Mucosa of stomach (tissue), 1 donor: ENCODE measurements around the gene LDLRAP1.

Experiments
- H3K27me3 ChIP-seq: one replicate; pipeline ENCODE4 v1.7.0; 2013; ENCODE audit warnings: mild to moderate bottlenecking, low read length; ENCODE audit not compliant: control insufficient read depth, insufficient read depth
- H3K36me3 ChIP-seq: one replicate; pipeline ENCODE4 v1.7.0; 2013; ENCODE audit warnings: low read length; ENCODE audit not compliant: control insufficient read depth, insufficient read depth
- H3K4me1 ChIP-seq: one replicate; pipeline ENCODE4 v1.7.0; 2013; ENCODE audit warnings: mild to moderate bottlenecking, low read length; ENCODE audit not compliant: control insufficient read depth, insufficient read depth
- H3K4me3 ChIP-seq: one replicate; pipeline ENCODE4 v1.7.0; 2013; ENCODE audit warnings: low read length
- H3K9ac ChIP-seq: one replicate; pipeline ENCODE4 v1.7.0; 2013; ENCODE audit warnings: mild to moderate bottlenecking, low read length, moderate library complexity
- H3K9me3 ChIP-seq: one replicate; pipeline ENCODE4 v1.7.0; 2013; ENCODE audit warnings: mild to moderate bottlenecking, low read length, moderate library complexity; ENCODE audit not compliant: control insufficient read depth
- donor health status: Pancreatic carcinoma.

The LDLRAP1 gene

GRCh38 chr1:25550155-25550506 is 6.7 kb downstream of the LDLRAP1 start:
- Histone ChIP-seq H3K4me1 (peaks cover 31% of the 10 kb centered on the region), H3K36me3 (no peaks in the 10 kb centered on the region), H3K9ac (no peak overlapping the region), H3K27me3 (no peaks in the 10 kb centered on the region), H3K9me3 (no peaks in the 10 kb centered on the region), H3K4me3 (no peak overlapping the region)

- Histone ChIP-seq H3K9me3 (no peaks in the 10 kb centered on the region), H3K4me1 (peaks cover 31% of the 10 kb centered on the region), H3K36me3 (no peaks in the 10 kb centered on the region), H3K4me3 (no peak overlapping the region), H3K9ac (no peak overlapping the region), H3K27me3 (no peaks in the 10 kb centered on the region)
These were observed 7.4 kb downstream of the LDLRAP1 start for GRCh38 chr1:25550683-25551310.

- H3K9ac ChIP-seq, result no peak overlapping the region
- no peaks in the 10 kb centered on the region for H3K9me3 ChIP-seq
- H3K27me3 ChIP-seq, result no peaks in the 10 kb centered on the region
- H3K4me1 ChIP-seq, result peaks cover 40% of the 10 kb centered on the region
- H3K36me3 ChIP-seq, result peaks cover under 1% of the 10 kb centered on the region
- no peak overlapping the region for H3K4me3 ChIP-seq
These were observed 10.5 kb downstream of the LDLRAP1 start for GRCh38 chr1:25553749-25554429.

- H3K4me1 ChIP-seq, result peaks cover 35% of the 10 kb centered on the region
- H3K4me3 ChIP-seq, result no peak overlapping the region
- H3K36me3 ChIP-seq, result peaks cover 3% of the 10 kb centered on the region
- H3K9me3 ChIP-seq, result no peaks in the 10 kb centered on the region
- no peak overlapping the region for H3K9ac ChIP-seq
- H3K27me3 ChIP-seq, result no peaks in the 10 kb centered on the region
These were observed 11.0 kb downstream of the LDLRAP1 start for GRCh38 chr1:25554430-25554780.

- no peak overlapping the region for H3K9ac ChIP-seq
- no peaks in the 10 kb centered on the region for H3K27me3 ChIP-seq
- H3K4me1 ChIP-seq, result peaks cover 28% of the 10 kb centered on the region
- H3K9me3 ChIP-seq, result no peaks in the 10 kb centered on the region
- H3K36me3 ChIP-seq, result peaks cover 3% of the 10 kb centered on the region
- no peak overlapping the region for H3K4me3 ChIP-seq
These were observed 11.7 kb downstream of the LDLRAP1 start for GRCh38 chr1:25554886-25555752.

GRCh38 chr1:25555753-25556092 is 12.3 kb downstream of the LDLRAP1 start:
- H3K36me3 ChIP-seq, result peaks cover 3% of the 10 kb centered on the region
- no peaks in the 10 kb centered on the region for H3K27me3 ChIP-seq
- no peak overlapping the region for H3K4me3 ChIP-seq
- H3K9ac ChIP-seq, result no peak overlapping the region
- no peaks in the 10 kb centered on the region for H3K9me3 ChIP-seq
- peaks cover 22% of the 10 kb centered on the region for H3K4me1 ChIP-seq

- no peak overlapping the region for H3K9ac ChIP-seq
These were observed 12.8 kb downstream of the LDLRAP1 start for GRCh38 chr1:25556132-25556670.

GRCh38 chr1:25556791-25557476 is 13.5 kb downstream of the LDLRAP1 start:
- H3K27me3 ChIP-seq, result no peaks in the 10 kb centered on the region
- H3K36me3 ChIP-seq, result peaks cover 3% of the 10 kb centered on the region
- H3K9ac ChIP-seq, result no peak overlapping the region
- H3K4me3 ChIP-seq, result no peak overlapping the region
- no peaks in the 10 kb centered on the region for H3K9me3 ChIP-seq
- H3K4me1 ChIP-seq, result peaks cover 29% of the 10 kb centered on the region

More at GRCh38 chr1:25556132-25556670, 12.8 kb downstream of the LDLRAP1 start:
- Histone ChIP-seq H3K4me3 (no peak overlapping the region), H3K4me1 (peaks cover 22% of the 10 kb centered on the region), H3K27me3 (no peaks in the 10 kb centered on the region), H3K9me3 (no peaks in the 10 kb centered on the region), H3K36me3 (peaks cover 3% of the 10 kb centered on the region)

- Histone ChIP-seq H3K4me3 (no peak overlapping the region), H3K4me1 (peaks cover 35% of the 10 kb centered on the region), H3K9ac (no peak overlapping the region), H3K9me3 (no peaks in the 10 kb centered on the region), H3K27me3 (no peaks in the 10 kb centered on the region), H3K36me3 (peaks cover 3% of the 10 kb centered on the region)
These were observed 14.1 kb downstream of the LDLRAP1 start for GRCh38 chr1:25557543-25557942.

- Histone ChIP-seq H3K36me3 (peaks cover 3% of the 10 kb centered on the region), H3K9me3 (no peaks in the 10 kb centered on the region), H3K9ac (no peak overlapping the region), H3K4me1 (peaks cover 36% of the 10 kb centered on the region), H3K4me3 (no peak overlapping the region), H3K27me3 (no peaks in the 10 kb centered on the region)
These were observed 15.6 kb downstream of the LDLRAP1 start for GRCh38 chr1:25559031-25559430.

GRCh38 chr1:25560001-25560400 is 16.6 kb downstream of the LDLRAP1 start:
- H3K4me1 ChIP-seq, result peaks cover 29% of the 10 kb centered on the region
- H3K36me3 ChIP-seq, result peaks cover 3% of the 10 kb centered on the region
- H3K9me3 ChIP-seq, result no peaks in the 10 kb centered on the region
- H3K9ac ChIP-seq, result no peak overlapping the region
- no peaks in the 10 kb centered on the region for H3K27me3 ChIP-seq
- H3K4me3 ChIP-seq, result no peak overlapping the region
